NCI-H1092 treated with DMSO at 0.1 percent for 48 hours (cell line): ENCODE measurements around the gene IQSEC1.

Experiments
- DNase-seq: peaks from one replicate; lab custom pipeline; 2025; lab: John Stamatoyannopoulos, UW

The IQSEC1 gene

DNA sequence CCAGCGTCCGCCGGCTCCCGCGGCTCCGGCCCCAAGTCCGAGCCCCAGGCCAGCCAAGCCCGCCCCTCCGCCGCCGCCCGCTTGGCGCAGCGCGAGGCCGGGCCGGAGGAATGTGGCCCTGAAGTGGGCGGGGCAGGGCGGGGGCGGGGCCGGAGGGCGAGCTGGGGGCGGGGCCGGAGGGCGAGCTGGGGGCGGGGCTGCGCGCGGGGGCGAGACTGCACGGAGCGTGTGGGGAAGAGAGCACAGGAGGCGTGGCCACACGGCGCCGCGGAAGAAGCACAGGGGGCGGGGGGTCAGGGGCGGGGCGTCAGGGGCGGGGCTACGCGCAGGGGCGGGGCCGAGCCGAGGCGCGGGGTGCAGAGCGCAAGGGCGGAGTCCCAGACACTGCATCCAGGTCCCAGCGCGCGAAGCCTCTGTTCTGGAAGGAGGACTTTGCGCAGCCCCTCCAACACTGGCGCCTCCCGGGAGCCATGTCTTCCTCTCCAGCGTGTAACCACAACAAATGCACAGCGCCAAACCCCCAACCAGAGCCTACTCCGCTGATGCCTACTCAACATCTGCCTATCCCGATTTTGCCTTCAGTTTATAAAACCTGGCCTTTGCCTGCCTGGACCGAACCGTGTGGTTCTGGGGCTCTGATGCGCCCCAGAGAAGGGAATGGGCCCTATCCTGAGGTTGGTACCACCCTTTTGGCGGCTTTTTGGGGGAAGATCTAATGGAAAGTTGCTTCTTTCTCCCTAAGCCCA is 105.5 kb downstream of the IQSEC1 start:
- no peak for DNase-seq

GRCh38 chr3:12966847-12967605 is 106.2 kb downstream of the IQSEC1 start:
- no peak for DNase-seq

GRCh38 chr3:12965999-12966846 is 107.0 kb downstream of the IQSEC1 start:
- DNase-seq, result peak; percentile 41

GRCh38 chr3:12964711-12965612 is 108.3 kb downstream of the IQSEC1 start:
- peak; percentile 69 for DNase-seq

- DNase-seq, result peak; percentile 58
These were observed 109.1 kb downstream of the IQSEC1 start for GRCh38 chr3:12963922-12964701.

GRCh38 chr3:12963231-12963896 is 109.9 kb downstream of the IQSEC1 start:
- DNase-seq, result no peak

DNA sequence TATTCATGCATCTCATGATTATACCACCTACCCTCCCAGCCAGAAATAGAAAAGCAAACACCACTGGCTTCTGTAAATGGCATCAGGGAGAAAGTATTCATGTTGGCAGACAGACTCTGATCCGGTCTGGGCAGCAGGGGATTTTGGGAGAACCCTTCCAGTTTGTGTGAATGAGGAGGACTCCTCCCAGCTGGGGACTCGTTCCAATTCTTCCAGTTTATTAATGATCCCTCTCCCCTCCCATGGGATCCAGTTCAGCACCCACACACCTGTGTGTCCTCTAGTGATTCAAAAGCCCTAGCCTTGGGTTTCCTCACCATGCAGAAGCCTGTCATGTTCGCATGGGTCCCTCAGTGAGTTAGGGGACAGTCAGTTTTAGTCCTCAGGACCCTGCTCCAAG is 110.9 kb downstream of the IQSEC1 start:
- DNase-seq, result no peak

DNA sequence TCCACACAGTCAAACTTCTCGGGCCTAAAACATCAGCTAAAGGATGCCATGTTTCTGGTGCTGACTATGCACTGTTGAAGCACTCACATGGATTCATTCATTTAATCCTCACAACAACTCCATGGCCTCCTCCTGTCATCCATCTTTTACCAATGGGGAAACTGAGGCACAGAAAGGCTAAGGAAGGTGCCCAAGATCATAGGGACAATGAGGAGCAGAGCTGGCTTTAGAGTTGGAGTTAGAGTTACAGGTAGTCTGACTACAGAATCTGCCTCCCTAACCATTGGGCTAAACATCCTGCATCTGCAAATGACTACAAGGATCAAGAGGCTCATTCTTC is 111.6 kb downstream of the IQSEC1 start:
- no peak for DNase-seq

DNA sequence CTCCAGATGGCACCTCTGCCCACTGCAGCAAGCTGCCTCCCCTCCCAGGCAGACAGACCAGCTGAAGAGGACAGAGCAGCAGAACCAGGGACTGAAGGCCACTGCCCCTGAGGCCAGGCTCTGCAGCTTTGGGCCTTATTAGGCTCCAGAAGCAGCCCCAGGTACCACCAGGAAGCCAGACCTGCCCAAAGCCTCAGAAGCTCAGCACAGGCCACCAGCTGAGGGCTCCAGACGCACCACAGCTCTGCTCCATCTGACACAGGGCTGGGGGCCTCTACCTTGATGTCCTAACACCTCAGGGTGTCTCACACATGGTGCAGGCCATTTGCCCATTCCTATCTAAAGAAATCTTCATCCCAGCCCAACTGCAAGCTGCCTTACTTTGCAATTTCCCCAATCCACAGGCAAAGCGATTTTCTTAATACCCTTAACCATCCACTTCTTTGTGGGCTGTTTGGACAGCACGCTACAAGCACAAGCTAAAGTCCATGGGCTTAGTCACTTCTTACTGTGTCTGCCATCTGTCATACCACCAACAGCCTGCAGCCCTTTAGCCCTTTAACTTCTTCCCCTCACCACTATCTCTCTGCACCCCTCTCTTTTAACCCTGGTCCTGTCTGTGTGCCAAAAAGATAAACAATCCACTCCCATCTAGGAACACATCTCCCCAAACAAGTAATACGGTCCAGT is 112.1 kb downstream of the IQSEC1 start:
- no peak for DNase-seq

DNA sequence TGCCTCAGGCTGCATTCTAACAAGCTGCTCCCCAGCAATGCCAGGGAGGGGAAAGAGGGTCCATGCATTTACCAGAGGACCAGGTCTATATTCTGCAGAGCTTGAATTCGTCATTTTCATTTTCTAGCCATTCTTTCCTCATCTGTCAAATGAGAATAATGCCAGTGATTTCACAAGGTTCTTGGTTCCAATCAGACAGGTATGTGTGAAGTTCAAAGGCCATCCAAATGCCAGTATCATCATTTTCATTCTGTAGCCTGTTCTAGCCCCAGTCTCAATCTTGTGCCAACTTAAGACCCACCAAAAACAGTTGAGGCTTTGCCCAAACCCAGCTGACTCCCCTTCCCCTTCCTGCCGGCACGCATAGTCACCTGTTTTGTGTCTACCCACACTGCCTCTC is 112.7 kb downstream of the IQSEC1 start:
- DNase-seq, result no peak

DNA sequence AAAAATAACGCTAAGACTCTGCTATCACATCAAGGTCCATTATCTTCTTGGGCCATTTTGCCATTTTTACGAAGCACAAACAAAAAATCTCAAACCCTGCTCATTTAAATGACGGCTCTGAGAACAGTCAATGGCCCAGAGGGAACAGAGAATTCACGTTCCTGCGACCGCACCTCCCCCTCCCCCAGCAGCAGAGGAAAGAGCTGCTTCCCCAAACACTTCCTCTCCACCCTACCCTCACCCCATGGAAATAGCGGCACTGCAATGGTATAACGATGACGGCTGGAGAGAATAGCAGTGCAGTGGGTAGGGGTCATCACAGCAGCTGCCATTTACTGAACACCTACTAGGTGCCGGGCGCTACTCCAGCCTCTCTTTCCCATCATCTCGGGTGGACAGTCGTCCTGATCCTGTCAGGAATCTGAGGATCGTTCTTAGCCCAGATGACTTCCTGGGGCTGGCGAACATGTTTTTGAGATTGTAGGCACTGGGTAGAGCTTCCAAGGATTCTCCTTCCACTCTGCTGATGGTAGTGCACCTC is 113.3 kb downstream of the IQSEC1 start:
- DNase-seq, result no peak

- DNase-seq, result no peak
These were observed 113.8 kb downstream of the IQSEC1 start for GRCh38 chr3:12959410-12959809.

DNA sequence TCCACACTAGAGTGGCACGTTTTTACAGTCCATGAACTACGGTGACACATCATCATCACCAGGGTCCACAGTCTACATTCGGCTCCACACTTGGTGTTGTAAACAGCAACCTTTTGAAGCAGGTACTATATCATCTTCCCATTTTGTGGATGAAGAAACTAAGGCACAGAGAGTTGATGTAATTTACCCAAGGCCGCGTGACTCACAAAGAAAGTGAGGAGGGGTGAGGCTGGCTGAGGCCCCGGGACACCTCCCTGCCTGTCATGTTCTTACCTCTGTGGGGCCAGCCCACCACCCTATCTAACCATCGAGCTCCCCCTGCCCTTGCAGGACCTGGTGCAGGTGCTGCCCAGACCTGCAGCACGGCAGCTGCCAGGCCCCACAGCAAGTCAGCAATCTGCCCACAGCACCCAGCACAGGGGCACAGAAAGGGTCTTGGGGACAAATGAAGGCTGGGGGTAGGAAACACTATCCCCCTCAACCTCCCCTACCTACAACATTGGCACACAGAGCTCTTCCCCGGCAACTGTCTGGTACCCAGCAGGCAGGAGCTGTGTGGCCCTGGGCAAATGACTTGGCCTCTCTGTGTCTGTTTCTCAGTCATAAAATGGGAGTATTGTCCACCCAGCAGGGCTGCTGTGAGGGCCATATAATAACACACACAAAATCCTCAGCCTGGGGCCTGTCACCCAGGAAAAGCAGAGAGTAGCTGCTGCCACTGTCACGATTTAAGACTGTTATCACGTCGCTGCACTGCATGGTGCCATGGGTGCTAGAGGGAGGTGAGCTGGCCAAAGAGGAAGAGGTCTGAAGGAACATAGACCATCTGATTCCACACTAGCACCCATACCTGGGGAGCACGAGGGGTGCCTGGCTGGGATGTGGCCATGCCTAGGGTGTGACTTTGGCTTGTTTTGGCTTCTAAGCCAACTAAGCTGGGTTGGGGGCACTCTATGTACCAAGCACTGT is 115.1 kb downstream of the IQSEC1 start:
- DNase-seq, result no peak

- no peak for DNase-seq
These were observed 115.9 kb downstream of the IQSEC1 start for GRCh38 chr3:12957339-12957738.

DNA sequence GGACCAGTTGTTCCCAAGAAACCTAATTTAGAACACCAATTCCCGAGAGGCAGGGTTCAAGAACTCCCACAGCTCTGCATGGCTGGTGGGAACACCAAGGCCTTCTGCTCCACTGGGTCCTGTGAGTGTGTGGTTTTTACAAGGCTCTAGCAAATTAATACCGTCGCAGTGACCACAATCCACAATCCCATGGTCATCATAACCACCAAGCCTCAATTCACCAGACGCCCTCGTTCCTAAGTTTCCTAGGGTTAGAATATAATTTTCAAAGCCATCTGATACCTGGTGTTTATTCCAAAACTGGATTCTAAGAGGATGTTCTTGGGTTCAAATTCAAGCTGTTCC is 116.9 kb downstream of the IQSEC1 start:
- no peak for DNase-seq

- no peak for DNase-seq
These were observed 117.4 kb downstream of the IQSEC1 start for GRCh38 chr3:12955651-12956315.

DNA sequence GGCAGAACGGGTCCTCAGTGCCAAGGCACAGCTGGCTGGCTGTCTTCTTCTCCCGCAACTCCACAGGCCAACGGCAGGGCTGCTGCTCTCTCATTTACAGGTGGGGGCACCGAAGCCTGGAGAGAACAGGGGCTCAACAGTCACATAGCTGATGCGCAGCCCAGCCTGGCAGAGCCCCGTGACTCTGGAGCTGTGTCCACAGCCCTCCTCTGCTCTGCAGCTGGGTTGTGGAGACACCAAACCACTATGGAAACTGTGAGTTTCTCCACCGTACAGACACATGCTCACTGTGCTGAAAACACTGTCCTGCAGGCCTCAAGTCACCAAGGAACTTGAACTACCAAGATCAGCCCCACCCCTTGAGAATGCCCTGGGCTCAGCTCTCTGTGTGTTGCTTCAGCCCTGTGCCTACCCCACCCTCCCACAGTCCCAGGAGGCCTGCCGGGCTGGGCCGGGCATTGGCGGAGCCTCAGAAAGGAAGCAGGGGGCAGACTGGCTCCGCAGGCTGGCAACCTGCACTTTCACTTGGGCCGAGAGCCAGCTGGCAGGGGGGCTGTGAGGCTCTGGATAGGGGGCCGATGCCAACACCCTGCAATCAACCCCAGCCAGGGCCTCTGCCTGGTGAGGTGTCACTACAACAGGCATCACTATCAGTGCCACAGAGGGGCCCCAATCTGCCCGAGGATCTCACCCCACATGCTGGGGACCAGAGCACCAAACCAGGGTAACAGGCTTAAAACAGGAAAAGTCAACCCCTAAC is 118.2 kb downstream of the IQSEC1 start:
- peak; percentile 89 for DNase-seq
